ENCODE data around the gene KRT3.

KRT3 gene

DNA sequence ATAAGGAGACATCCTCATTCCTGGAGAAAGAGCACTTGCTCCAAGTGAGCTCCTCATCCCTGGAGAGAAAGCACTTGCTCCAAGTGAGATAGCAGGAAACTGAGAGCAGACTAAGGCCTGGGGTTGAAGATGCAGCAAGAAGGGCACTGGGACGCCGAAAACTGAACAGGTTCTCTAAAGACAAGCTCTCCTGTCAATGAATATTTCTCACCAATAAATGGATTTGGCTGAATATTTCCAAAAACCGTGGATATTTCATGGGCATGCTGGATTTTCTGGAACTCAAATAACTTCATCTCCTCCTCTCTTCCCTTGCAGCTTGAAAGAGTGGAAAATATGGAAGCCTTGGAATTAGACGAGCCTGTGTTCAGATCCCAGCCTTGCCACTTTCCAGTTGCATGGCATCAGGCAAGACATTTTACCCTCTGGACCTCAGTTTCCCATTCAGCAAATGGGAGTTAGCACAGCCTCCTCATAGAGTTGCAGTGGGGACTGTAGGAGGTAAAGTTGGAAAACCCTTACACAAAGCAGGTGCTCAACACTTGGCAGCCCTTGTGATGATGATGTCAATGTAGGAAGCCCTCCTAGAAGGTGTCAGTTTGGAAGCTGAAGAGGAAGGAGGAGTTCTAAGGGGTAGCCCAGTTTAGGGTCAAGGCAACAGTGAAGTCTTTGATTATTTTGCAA is 14.4 kb downstream of the KRT3 start:
- Histone ChIP-seq H3K27ac (ENCODE audit: low read depth in 2 of 2, low read length in 2 of 2) (no peak overlapping the region), H3K4me3 (ENCODE audit: low read length in 2 of 2) (no peak overlapping the region), H3K36me3 (ENCODE audit: control insufficient read depth in 2 of 2, insufficient read depth in 2 of 2, low read length in 2 of 2) (no peaks in the 10 kb centered on the region), H3K9ac (ENCODE audit: low read depth in 1 of 2, low read length in 2 of 2) (no peak overlapping the region), H3K4me1 (ENCODE audit: control insufficient read depth in 2 of 2, insufficient read depth in 2 of 2, low read length in 2 of 2) (no peaks in the 10 kb centered on the region), H3K9me3 (ENCODE audit: control insufficient read depth in 2 of 2, low read length in 2 of 2) (no peaks in the 10 kb centered on the region), H3K27me3 (ENCODE audit: control insufficient read depth in 2 of 2, insufficient read depth in 2 of 2, low read length in 2 of 2) (peaks cover 3 to 8% of the 10 kb centered on the region in 2 donors)

DNA sequence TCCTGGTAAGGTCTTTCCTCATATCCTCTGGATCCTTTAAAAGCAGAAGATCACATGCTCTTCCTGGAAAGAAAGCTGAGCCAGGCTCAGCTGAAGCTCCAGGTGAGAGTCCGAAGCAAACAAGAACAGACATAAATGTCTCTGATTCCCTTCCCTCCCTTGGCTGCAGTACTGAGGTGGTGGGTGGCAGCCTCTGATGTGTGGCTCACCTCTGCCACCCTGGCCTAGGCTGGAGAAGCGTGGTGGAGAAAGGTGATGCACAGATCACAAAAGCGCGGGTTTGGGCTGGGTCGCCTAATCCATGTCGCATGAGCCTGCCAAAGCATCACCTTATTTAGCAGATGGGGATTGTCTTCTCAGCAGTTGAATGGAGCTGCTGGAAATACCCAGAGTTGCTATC is 16.0 kb downstream of the KRT3 start:
- Histone ChIP-seq H3K9me3 (ENCODE audit: control insufficient read depth in 2 of 2, low read length in 2 of 2) (no peaks in the 10 kb centered on the region), H3K27ac (ENCODE audit: low read depth in 2 of 2, low read length in 2 of 2) (no peak overlapping the region), H3K9ac (ENCODE audit: low read depth in 1 of 2, low read length in 2 of 2) (no peak overlapping the region), H3K4me3 (ENCODE audit: low read length in 2 of 2) (no peak overlapping the region), H3K4me1 (ENCODE audit: control insufficient read depth in 2 of 2, insufficient read depth in 2 of 2, low read length in 2 of 2) (no peaks in the 10 kb centered on the region), H3K36me3 (ENCODE audit: control insufficient read depth in 2 of 2, insufficient read depth in 2 of 2, low read length in 2 of 2) (no peaks in the 10 kb centered on the region), H3K27me3 (ENCODE audit: control insufficient read depth in 2 of 2, insufficient read depth in 2 of 2, low read length in 2 of 2) (peaks cover 5 to 7% of the 10 kb centered on the region in 2 donors)

DNA sequence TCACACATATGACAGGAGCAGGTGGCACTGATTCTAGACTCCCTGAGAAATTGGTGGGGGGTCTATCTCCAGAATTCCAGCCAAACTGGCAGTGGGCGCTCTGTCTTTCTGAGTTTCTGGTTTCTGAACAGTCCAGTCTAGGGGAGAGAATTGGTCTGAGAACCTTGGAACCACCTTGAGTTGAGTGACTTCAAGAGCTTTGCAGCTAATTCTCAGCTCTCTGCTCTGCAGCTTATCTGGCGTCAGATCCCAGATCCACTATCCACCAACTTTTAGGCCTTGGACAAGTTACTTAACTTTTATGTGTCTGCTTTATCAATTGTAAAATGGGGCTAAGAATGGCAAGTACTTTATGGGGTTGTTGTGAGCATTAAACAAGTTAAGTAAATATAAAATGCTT is 17.1 kb downstream of the KRT3 start:
- Histone ChIP-seq H3K27me3 (ENCODE audit: control insufficient read depth in 2 of 2, insufficient read depth in 2 of 2, low read length in 2 of 2) (peaks cover 2 to 6% of the 10 kb centered on the region in 2 donors), H3K36me3 (ENCODE audit: control insufficient read depth in 2 of 2, insufficient read depth in 2 of 2, low read length in 2 of 2) (no peaks in the 10 kb centered on the region), H3K4me3 (ENCODE audit: low read length in 2 of 2) (no peak overlapping the region), H3K9ac (ENCODE audit: low read depth in 1 of 2, low read length in 2 of 2) (no peak overlapping the region), H3K4me1 (ENCODE audit: control insufficient read depth in 2 of 2, insufficient read depth in 2 of 2, low read length in 2 of 2) (no peaks in the 10 kb centered on the region), H3K9me3 (ENCODE audit: control insufficient read depth in 2 of 2, low read length in 2 of 2) (no peaks in the 10 kb centered on the region), H3K27ac (ENCODE audit: low read depth in 2 of 2, low read length in 2 of 2) (no peak overlapping the region)

DNA sequence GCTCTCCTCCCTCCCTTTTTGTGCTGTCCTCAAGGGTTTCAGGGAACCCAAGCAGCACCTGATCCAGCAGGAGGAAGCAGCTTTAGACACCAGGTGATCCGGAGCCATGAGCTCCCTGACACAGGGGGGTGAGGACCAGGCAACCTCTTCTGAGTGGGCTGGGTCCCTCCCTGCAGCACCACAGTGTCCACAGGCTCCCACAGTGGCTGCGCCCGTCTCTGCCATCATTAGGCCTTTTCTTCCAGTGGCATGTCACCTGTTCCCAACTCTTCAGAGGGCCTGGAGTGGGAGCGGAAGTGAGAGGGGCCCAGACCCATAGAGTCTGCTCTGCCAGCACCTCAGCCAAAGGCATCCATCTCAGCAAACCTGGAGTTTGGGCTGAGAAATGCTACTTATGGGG is 18.4 kb downstream of the KRT3 start:
- Histone ChIP-seq H3K4me3 (ENCODE audit: low read length in 2 of 2) (no peak overlapping the region), H3K36me3 (ENCODE audit: control insufficient read depth in 2 of 2, insufficient read depth in 2 of 2, low read length in 2 of 2) (no peaks in the 10 kb centered on the region), H3K9ac (ENCODE audit: low read depth in 1 of 2, low read length in 2 of 2) (no peak overlapping the region), H3K27me3 (ENCODE audit: control insufficient read depth in 2 of 2, insufficient read depth in 2 of 2, low read length in 2 of 2) (peaks cover 2 to 6% of the 10 kb centered on the region in 2 donors), H3K9me3 (ENCODE audit: control insufficient read depth in 2 of 2, low read length in 2 of 2) (no peaks in the 10 kb centered on the region), H3K4me1 (ENCODE audit: control insufficient read depth in 2 of 2, insufficient read depth in 2 of 2, low read length in 2 of 2) (no peaks in the 10 kb centered on the region), H3K27ac (ENCODE audit: low read depth in 2 of 2, low read length in 2 of 2) (no peak overlapping the region)

DNA sequence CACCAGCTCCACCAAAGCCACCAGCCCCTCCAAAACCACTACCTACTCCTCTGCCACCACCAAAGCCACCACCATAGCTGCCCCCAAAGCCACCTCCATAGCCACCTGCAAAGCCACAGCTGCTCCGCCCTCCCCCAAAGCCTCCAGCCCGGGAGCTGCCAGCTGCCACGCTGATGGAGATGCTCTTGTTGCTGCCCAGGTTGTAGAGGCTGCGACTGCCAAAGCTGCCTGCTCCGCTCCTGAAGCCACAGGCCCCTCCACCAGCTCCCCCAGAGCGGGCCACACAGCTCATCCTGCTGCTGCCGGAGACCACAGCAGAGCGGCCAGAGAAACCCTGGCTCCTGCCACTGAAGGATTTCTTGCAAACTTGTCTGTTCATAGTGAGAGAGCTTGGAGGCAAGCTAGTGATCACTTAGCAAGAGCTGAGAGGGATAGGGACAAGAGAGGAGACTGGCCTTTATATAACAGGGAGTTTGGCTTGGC is 19.0 kb downstream of the KRT3 start, which contains the start of gene KRT76:
Gene KRT76 (minus strand): TSS at position 433 of the 483 bp plus-strand sequence. CDS start 54 bp downstream, at position 379.
- Histone ChIP-seq H3K27ac (ENCODE audit: low read depth in 2 of 2, low read length in 2 of 2) (no peak within 1 kb of the TSS), H3K4me3 (ENCODE audit: low read length in 2 of 2) (no peak within 1 kb of the TSS), H3K4me1 (ENCODE audit: control insufficient read depth in 2 of 2, insufficient read depth in 2 of 2, low read length in 2 of 2) (no peaks in the 10 kb centered on the region), H3K9me3 (ENCODE audit: control insufficient read depth in 2 of 2, low read length in 2 of 2) (no peaks in the 10 kb centered on the region), H3K9ac (ENCODE audit: low read depth in 1 of 2, low read length in 2 of 2) (no peak within 1 kb of the TSS), H3K27me3 (ENCODE audit: control insufficient read depth in 2 of 2, insufficient read depth in 2 of 2, low read length in 2 of 2) (peaks cover 2 to 6% of the 10 kb centered on the region in 2 donors), H3K36me3 (ENCODE audit: control insufficient read depth in 2 of 2, insufficient read depth in 2 of 2, low read length in 2 of 2) (no peaks in the 10 kb centered on the region)

DNA sequence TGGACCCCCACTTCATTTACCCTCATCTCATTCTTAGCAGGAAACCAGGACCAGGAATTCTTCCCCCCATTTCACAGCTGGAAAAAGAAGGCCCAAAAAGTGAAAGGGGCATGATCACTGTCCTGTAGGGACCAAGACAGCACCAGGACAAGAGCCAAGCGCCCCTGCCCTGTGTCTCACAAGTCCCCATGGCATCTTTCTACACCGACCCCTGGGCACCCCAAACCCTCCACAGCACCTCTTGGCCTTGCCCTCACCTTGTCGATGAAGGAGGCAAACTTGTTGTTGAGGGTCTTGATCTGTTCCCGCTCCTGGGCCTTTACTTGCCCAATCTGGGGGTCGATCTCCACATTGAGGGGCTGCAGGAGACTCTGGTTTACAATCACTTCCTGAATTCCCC is 19.5 kb downstream of the KRT3 start:
- Histone ChIP-seq H3K9me3 (ENCODE audit: control insufficient read depth in 2 of 2, low read length in 2 of 2) (no peaks in the 10 kb centered on the region), H3K27me3 (ENCODE audit: control insufficient read depth in 2 of 2, insufficient read depth in 2 of 2, low read length in 2 of 2) (peaks cover 2 to 6% of the 10 kb centered on the region in 2 donors), H3K4me1 (ENCODE audit: control insufficient read depth in 2 of 2, insufficient read depth in 2 of 2, low read length in 2 of 2) (no peaks in the 10 kb centered on the region), H3K27ac (ENCODE audit: low read depth in 2 of 2, low read length in 2 of 2) (no peak overlapping the region), H3K36me3 (ENCODE audit: control insufficient read depth in 2 of 2, insufficient read depth in 2 of 2, low read length in 2 of 2) (no peaks in the 10 kb centered on the region), H3K9ac (ENCODE audit: low read depth in 1 of 2, low read length in 2 of 2) (no peak overlapping the region), H3K4me3 (ENCODE audit: low read length in 2 of 2) (no peak overlapping the region)

DNA sequence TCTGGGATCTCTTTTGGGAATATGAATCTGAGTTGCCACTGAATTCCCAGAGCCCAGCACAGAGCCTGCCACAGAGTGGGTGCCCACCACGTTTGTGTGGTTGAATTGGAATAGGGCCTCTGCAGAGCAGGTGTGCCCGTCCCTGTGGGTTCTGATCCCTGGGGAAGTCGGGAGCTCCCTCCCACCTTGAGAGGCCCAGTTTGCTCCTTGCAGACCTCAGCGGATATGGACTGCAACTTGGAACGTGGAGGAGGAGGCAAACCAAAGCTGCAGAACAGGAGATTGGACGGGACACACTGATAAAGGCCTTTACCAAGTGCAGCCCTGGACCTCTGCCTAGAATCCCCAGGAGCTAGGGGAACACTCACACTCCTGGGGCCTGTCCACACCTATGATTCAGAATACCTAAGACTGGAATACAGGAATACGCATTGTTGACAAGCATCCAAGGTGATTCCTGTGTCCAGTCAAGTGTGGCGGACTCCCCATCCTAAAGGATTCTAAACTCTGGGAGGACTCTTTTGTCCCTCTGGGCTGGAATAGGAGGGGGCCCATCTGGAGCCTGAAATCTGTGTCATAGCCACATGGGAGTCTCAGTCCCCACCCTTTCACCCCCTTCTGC is 21.2 kb downstream of the KRT3 start:
- H3K9me3 ChIP-seq (ENCODE audit: control insufficient read depth in 2 of 2, low read length in 2 of 2) = no peaks in the 10 kb centered on the region

DNA sequence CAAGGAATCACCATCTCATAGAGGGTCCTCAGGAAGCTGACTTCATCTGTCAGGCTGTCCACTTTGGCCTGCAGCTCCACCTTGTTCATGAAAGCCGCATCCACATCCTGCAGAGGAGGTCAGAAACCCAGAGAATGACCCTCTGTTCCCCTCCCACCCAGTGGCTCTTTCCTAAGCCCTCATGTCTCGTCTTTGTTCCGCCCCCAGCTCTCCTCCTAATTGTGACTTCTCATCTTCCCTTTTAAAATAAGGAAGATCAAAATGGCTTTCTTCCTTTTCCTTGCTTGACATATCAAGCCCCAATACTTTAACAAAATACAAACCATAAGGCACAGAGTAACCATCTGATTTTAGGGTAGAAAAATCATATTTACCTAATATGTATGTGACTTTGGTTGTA is 23.1 kb downstream of the KRT3 start:
- H3K9me3 ChIP-seq (ENCODE audit: control insufficient read depth in 2 of 2, low read length in 2 of 2) = no peaks in the 10 kb centered on the region
- H3K4me1 ChIP-seq (ENCODE audit: control insufficient read depth in 2 of 2, insufficient read depth in 2 of 2, low read length in 2 of 2) = no peaks in the 10 kb centered on the region
- H3K4me3 ChIP-seq (ENCODE audit: low read length in 2 of 2) = no peak overlapping the region

More for the DNA sequence above, 21.2 kb downstream of the KRT3 start:
- no peaks in the 10 kb centered on the region for H3K4me1 ChIP-seq (ENCODE audit: control insufficient read depth in 2 of 2, insufficient read depth in 2 of 2, low read length in 2 of 2)
- H3K4me3 ChIP-seq (ENCODE audit: low read length in 2 of 2) = no peak overlapping the region
- no peak overlapping the region for H3K27ac ChIP-seq (ENCODE audit: low read depth in 2 of 2, low read length in 2 of 2)
- H3K9ac ChIP-seq (ENCODE audit: low read depth in 1 of 2, low read length in 2 of 2) = no peak overlapping the region
- H3K27me3 ChIP-seq (ENCODE audit: control insufficient read depth in 2 of 2, insufficient read depth in 2 of 2, low read length in 2 of 2) = peaks cover 2 to 3% of the 10 kb centered on the region in 2 donors
- H3K36me3 ChIP-seq (ENCODE audit: control insufficient read depth in 2 of 2, insufficient read depth in 2 of 2, low read length in 2 of 2) = no peaks in the 10 kb centered on the region

DNA sequence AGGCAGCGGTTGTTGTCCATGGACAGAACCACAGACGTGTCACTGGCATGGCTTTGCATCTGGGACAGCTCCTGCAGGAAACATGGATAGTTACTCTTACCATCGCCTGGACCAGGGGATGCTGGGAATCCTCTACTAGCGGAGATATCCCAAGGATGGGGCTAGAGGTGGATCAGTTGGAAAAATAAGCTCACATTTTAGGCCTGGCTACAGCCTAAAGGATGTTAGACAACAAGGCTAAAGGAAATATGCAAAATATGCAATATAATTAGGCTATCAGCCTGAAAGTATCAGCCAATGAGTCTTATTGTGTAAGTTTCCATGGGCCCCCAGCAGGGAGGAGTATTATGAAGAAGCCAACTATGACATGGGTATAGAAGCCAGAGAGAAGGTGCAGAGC is 23.7 kb downstream of the KRT3 start:
- H3K27me3 ChIP-seq (ENCODE audit: control insufficient read depth in 2 of 2, insufficient read depth in 2 of 2, low read length in 2 of 2) = peaks cover 2 to 3% of the 10 kb centered on the region in 2 donors
- H3K4me1 ChIP-seq (ENCODE audit: control insufficient read depth in 2 of 2, insufficient read depth in 2 of 2, low read length in 2 of 2) = no peaks in the 10 kb centered on the region
- H3K27ac ChIP-seq (ENCODE audit: low read depth in 2 of 2, low read length in 2 of 2) = no peak overlapping the region
- H3K9ac ChIP-seq (ENCODE audit: low read depth in 1 of 2, low read length in 2 of 2) = no peak overlapping the region
- H3K36me3 ChIP-seq (ENCODE audit: control insufficient read depth in 2 of 2, insufficient read depth in 2 of 2, low read length in 2 of 2) = no peaks in the 10 kb centered on the region
- H3K4me3 ChIP-seq (ENCODE audit: low read length in 2 of 2) = no peak overlapping the region
- no peaks in the 10 kb centered on the region for H3K9me3 ChIP-seq (ENCODE audit: control insufficient read depth in 2 of 2, low read length in 2 of 2)

More for the DNA sequence above, 23.1 kb downstream of the KRT3 start:
- Histone ChIP-seq H3K9ac (ENCODE audit: low read depth in 1 of 2, low read length in 2 of 2) (no peak overlapping the region), H3K36me3 (ENCODE audit: control insufficient read depth in 2 of 2, insufficient read depth in 2 of 2, low read length in 2 of 2) (no peaks in the 10 kb centered on the region), H3K27me3 (ENCODE audit: control insufficient read depth in 2 of 2, insufficient read depth in 2 of 2, low read length in 2 of 2) (peaks cover 2 to 3% of the 10 kb centered on the region in 2 donors), H3K27ac (ENCODE audit: low read depth in 2 of 2, low read length in 2 of 2) (no peak overlapping the region)

DNA sequence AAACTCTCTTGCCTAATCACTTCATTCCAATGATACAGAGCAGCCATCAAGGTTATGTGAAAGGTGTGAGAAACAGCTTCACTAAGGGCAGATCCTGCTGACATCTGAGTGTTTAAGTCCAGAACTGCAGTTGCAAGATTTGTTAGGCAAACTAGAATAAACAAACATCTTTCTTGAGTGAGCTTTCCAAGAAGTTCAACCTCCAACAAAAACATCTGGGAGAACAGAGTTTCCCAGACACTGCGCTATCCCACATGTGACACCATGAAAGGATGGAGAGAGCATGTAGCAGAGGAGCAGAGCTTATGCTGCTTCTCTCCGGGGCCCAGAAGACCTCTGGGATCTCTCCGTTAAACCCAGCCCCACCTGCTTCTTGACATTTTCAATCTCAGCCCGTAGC is 24.4 kb downstream of the KRT3 start:
- Histone ChIP-seq H3K4me3 (ENCODE audit: low read length in 2 of 2) (no peak overlapping the region), H3K4me1 (ENCODE audit: control insufficient read depth in 2 of 2, insufficient read depth in 2 of 2, low read length in 2 of 2) (no peaks in the 10 kb centered on the region), H3K27ac (ENCODE audit: low read depth in 2 of 2, low read length in 2 of 2) (no peak overlapping the region), H3K27me3 (ENCODE audit: control insufficient read depth in 2 of 2, insufficient read depth in 2 of 2, low read length in 2 of 2) (peaks cover 2 to 3% of the 10 kb centered on the region in 2 donors), H3K36me3 (ENCODE audit: control insufficient read depth in 2 of 2, insufficient read depth in 2 of 2, low read length in 2 of 2) (no peaks in the 10 kb centered on the region), H3K9me3 (ENCODE audit: control insufficient read depth in 2 of 2, low read length in 2 of 2) (no peaks in the 10 kb centered on the region), H3K9ac (ENCODE audit: low read depth in 1 of 2, low read length in 2 of 2) (no peak overlapping the region)
